Body of pancreas (tissue), 4 donors: ENCODE results near the gene PPP3R1.

Experiments used
- CTCF ChIP-seq, 7 experiments: fragments of 450-650 bp in 4 of 7; fragments of 200-600 bp in 3 of 7; sonication (generic) in 3 of 7; IDR thresholded peaks; one replicate each; pipeline ENCODE4 v1.5.1; 2016 to 2019; ENCODE audit warnings: antibody characterized with exemption in 7 of 7
- POLR2A ChIP-seq, 3 donors: fragments of 450-650 bp; IDR thresholded peaks; one replicate each; pipeline ENCODE4 v1.6.1; 2016; ENCODE audit warnings: antibody characterized with exemption in 3 of 3, mild to moderate bottlenecking in 2 of 3

GRCh38 chr2:68245672-68246071 is 6.7 kb downstream of the PPP3R1 start:
- TF ChIP-seq CTCF (IDR thresholded peaks at IDR 0.05) (no peak), POLR2A (IDR thresholded peaks at IDR 0.05) (no peak)
